ENCODE measurements around the gene LIX1L.

- TF ChIP-seq POLR2AphosphoS5 (IDR thresholded peaks at IDR 0.05; ENCODE audit: insufficient read depth in 1 of 2, low read depth in 1 of 2) (peak in 1 of 2 donors; percentile 73), POLR2A (IDR thresholded peaks at IDR 0.05) (no peak), CTCF (IDR thresholded peaks at IDR 0.05) (no peak)
Observed at GRCh38 chr1:145918992-145919939, 38.6 kb downstream of the LIX1L start.

All from vagina (tissue), 2 donors.